HG02588 (cell line): ENCODE results near the gene CD2BP2.
A peak's percentile ranks its signal among the peaks of the same experiment; 100 is the strongest.
"Not testable (repeated sequence)": the region's sequence is repeated elsewhere in the genome, so short reads cannot be mapped to it uniquely, and the experiment has no call there.

ENCODE experiments used
- ATAC-seq: cut with Tn5 transposase; IDR thresholded peaks from one replicate; pipeline ENCODE4 v1.9.1; 2021; ENCODE audit warnings: mild to moderate bottlenecking, moderate library complexity; ENCODE audit not compliant: unreplicated experiment

The CD2BP2 gene

GRCh38 chr16:30355144-30355953 lies at the start of gene CD2BP2:
Gene CD2BP2, minus strand, starts transcription at chr16:30355308. Its CDS starts 627 bp downstream, at chr16:30354681.
- peak; percentile 64 for ATAC-seq

DNA sequence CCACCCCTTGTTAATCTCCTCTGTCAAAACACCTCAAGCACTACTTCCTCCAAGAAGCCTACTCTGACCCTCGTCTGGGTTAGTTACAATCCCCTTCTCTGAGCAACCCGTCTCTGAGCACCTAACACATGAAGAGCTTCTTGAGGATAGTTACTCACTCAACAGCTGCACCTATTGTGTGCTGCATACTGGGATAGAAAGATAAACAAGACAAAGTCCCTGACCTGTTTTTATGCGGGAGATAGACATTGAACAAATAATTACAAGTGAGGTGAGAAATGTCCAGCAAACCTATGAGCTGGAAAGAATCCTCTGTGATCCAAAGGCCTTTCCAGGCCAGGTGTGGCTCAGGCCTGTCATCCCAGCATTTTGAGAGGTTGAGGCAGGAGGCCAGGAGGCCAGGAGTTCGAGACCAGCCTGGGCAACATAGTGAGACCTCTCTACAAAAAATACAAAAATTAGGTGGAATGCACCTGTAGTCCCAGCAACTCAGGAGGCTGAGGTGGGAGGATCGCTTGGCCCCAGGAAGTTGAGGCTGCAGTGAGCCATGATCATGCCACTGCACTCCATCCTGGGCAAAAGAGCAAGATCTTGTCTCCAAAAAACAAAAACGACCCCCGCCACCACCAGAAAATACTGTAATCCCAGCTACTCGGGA lies 46.8 kb upstream of the CD2BP2 start:
- ATAC-seq, result no peak

DNA sequence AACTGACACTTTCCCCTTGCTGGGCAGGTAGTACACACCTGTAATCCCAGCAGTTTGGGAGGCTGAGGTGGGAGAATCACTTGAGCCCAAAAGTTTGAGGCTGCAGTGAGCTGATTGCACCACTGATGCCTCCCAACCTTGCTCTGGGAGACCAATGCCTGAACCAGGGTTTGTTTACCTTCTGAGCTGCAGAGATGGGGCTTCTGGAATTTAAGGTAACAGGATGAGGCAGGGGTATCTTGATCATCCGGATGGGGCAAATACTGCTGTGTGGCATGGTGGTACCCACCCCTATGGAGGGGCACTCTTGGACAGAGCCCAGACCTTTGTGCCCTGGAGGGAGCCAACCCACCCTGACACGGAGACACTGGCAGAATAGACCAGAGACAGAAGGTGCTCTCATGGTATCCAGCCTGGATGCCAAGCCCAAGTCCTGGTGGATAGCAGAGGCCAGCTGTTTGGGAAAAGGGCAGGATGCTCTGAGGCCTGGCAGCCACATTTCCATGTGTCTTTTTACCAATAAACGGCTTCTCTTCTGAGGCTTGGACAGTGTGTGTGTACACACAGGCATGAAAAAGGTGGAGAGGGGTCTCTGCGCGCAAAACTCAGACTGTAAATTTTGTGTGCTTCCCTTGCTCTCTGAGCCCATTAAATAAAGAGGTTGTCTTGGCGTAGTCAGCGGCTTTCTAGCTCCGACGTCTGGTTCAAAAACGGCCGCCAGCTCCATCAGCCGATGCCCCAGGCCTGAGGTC lies 44.5 kb upstream of the CD2BP2 start:
- no peak for ATAC-seq

GRCh38 chr16:30398661-30399434 lies 43.7 kb upstream of the CD2BP2 start:
- no peak for ATAC-seq

GRCh38 chr16:30397776-30398660 lies 42.9 kb upstream of the CD2BP2 start:
- no peak for ATAC-seq

- no peak for ATAC-seq
Observed at GRCh38 chr16:30397056-30397455, 41.9 kb upstream of the CD2BP2 start.

DNA sequence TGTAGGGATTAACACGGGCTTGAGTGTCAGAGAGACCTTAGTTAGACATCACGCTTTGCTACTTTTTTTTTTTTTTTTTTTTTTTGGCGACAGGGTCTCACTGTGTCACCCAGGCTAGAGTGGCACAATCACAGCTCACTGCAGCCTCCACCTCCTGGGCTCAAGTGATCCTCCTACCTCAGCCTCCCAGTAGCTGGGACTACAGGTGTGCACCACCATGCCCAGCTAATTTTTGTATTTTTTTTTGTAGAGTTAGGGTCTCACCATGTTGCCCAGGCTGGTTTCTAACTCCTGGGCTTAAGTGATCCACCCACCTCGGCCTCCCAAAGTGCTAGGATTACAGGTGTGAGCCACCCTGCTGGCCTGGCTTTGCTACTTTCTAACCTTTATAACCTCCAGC lies 41.5 kb upstream of the CD2BP2 start:
- ATAC-seq, result not testable (repeated sequence)

- ATAC-seq, result no peak
Observed at GRCh38 chr16:30395992-30396585, 41.0 kb upstream of the CD2BP2 start.

- peak; percentile 63 for ATAC-seq
Observed at GRCh38 chr16:30395155-30395991, 40.3 kb upstream of the CD2BP2 start, which contains the start of gene ZNF48. Gene ZNF48, plus strand, starts transcription at chr16:30395420. Its CDS starts 375 bp downstream, at chr16:30395795.

DNA sequence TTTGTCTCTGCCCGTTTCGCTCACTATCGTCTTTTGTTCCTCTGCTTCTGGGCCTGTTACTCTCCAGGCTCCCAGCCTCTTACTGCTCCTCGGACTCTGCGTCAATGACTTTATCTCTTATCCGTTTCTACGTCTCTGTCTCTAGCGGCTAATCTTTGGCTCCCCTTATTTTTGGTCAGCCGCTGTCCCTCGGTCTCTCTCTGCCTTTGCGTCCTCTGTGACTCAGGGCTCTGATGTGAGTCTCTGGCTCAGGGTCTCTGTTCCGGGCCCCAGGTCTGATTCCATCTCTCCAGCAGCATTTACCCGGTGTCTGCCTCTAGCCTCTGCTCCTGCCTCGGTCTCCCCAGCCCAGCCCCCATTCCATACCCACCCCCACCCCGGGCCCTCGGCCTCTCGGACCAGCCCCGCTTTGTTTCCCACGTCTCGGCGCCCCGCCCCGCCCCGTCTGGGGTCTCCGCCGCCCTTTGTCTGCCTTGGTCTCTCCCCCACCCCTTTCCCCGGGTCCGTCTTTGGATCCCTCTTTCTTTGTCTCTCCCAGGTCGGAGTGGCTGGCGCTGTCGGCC lies 39.6 kb upstream of the CD2BP2 start:
- ATAC-seq, result no peak

- no peak for ATAC-seq
Observed at GRCh38 chr16:30383521-30383920, 28.4 kb upstream of the CD2BP2 start.

DNA sequence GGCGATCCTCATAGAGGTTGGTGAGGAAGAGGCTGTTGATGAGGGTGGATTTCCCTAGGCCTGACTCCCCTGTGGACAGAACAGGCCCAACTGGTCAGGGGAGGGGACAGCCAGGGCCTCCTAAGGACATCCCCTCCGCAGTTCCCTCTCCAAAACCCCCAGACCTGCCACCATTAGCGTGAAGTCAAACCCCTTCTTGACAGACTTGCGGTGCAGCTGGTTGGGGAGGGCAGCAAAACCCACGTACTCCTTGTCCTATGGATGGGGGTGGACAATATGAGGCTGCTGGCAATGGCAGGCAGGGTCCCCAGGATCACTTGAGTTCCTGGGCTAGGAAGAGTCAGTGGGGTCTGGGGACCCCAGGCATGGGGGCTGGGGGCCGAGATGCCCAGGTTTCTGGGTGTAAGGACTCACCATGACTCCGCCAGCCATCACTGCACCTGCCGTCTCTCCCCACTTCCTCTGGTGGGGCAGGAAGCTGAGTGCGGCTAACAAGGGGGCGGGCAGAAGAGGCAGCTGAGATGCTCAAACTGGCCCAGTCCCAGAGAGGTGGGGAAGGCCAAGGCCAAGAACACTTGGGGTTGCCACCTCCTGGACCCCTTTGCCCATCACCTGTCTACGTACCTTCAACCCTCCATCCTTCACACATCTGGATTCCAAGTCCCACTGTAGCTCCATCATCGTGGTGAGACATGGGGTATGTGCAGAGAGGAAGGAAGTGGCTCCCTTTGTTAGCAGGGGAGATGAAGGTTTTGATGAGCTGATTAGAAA lies 27.2 kb upstream of the CD2BP2 start, which contains the start of gene SEPTIN1:
SEPTIN1 (minus strand) TSS at position 451 of the 771 bp plus-strand sequence; CDS start at position 432, 19 bp downstream.
- ATAC-seq, result no peak

GRCh38 chr16:30381291-30382041 lies 26.4 kb upstream of the CD2BP2 start:
- no peak for ATAC-seq

GRCh38 chr16:30380803-30381208 lies 25.7 kb upstream of the CD2BP2 start:
- ATAC-seq, result no peak

- ATAC-seq, result no peak
Observed at GRCh38 chr16:30380072-30380802, 25.1 kb upstream of the CD2BP2 start.
